Fibroblast of mammary gland (primary cell): Measurements from ENCODE around the gene LAMP5.

Experiments used
- DNase-seq: peaks from one replicate; pipeline ENCODE4 v3.0.0-alpha.2; 2010; ENCODE audit warnings: low read depth
- H3K4me3 ChIP-seq: 2 replicates; pipeline ENCODE4 v1.5.1; 2011; ENCODE audit warnings: low read depth, mild to moderate bottlenecking, low read length, moderate library complexity; ENCODE audit not compliant: control insufficient read depth
- CTCF ChIP-seq: conservative IDR thresholded peaks from 2 replicates; pipeline ENCODE4 v1.5.1; 2011; ENCODE audit warnings: low read depth, low read length, inconsistent platforms; ENCODE audit not compliant: control insufficient read depth, insufficient read depth

Gene LAMP5

DNA sequence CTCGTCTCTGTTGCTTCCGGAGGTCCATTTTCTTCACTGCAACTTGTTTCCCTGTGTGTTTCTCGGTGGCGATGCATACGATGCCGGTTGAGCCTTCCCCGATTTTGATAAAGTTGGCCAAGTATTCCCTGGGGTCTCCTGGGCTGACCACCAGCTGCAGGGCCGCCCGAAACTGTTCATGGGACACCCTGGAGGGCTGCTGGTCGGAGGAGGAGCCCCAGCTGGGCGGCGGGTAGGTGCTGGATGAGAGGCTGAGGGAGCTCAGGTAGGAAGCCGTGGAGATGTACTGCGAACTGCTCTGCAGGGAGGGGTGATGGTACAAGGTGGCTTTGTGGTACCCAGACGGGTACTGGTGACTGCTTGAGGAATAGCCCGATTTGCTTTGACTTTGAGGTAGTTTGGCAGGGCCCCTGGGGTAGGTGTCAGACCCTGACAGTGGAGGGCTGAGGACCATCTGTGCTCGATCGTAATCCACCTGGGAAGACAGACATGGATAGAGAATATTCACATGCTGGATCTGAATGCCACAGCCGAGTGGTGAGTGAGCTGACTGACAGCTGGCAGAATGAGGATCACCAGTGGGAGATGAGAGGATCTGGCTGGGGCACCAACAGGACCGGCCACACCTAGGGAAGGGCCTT lies 51.6 kb downstream of the LAMP5 start:
- no peak for DNase-seq
- no peak for TF ChIP-seq CTCF
- H3K4me3 ChIP-seq: no peak overlapping the region

DNA sequence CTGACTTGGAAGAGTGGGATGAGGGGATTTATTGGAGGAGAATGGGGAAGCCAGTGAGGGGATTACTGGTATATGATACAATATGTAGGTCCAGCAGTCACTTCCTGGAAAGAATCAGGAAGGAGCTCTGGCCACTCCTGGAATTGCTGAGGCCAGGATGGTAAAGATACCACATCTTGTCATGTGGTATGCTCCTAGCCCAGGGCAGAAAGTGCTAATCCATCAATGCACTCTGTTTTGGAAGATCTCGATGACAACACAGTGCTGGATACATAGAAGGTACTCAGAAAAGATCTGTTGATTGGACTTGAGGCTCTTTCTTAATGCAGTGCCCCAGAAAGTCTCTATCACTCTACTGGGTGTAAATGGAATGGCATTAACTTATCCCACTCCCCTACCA lies 52.6 kb downstream of the LAMP5 start:
- H3K4me3 ChIP-seq: no peak overlapping the region
- TF ChIP-seq CTCF: no peak
- no peak for DNase-seq

- no peak for DNase-seq
- no peak for TF ChIP-seq CTCF
- no peak overlapping the region for H3K4me3 ChIP-seq
Measured at GRCh38 chr20:9570612-9571011, 56.2 kb downstream of the LAMP5 start.

DNA sequence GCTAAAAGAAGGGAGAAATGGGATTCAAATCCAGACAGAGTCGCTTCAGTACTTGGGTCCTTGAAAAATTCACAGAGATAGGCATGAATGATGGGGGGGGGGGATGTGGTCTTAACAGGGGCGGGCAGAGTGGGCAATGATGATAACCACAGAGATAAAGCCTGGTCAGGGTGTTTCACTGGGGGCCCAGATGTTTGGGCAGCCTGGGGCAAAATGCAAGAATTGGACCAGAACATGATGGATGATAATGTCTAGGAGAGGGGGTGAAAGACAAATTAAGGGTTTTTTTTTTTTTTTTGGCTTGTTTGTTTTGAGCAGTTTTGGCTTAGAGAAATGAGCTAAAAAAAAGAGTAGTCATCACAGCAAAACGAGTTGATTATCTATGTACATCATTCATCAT lies 57.4 kb downstream of the LAMP5 start:
- DNase-seq: no peak
- H3K4me3 ChIP-seq: no peak overlapping the region
- TF ChIP-seq CTCF: no peak

DNA sequence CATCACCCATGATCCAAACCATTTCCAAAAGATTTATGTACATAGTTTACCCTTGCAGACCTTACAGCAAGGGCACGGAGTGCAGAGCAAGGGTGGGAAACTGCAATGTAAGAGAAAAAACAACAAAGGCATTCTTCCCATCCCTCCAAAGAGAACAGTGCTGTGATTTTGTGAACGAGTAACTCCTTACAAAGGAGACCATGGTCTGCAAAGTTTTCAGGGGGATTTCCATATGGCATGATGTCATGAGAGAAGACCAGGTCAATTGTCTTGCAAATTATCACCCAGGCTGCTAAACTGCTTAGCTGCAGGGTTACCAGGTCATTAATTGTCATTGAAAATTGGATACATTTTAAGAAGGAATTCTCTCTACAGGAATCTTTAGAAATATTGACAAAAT lies 58.3 kb downstream of the LAMP5 start:
- no peak for TF ChIP-seq CTCF

GRCh38 chr20:9573335-9574151 lies 59.2 kb downstream of the LAMP5 start:
- TF ChIP-seq CTCF: no peak
- DNase-seq: no peak
- no peak overlapping the region for H3K4me3 ChIP-seq

More for the DNA sequence above, 58.3 kb downstream of the LAMP5 start:
- H3K4me3 ChIP-seq: no peak overlapping the region
- no peak for DNase-seq

DNA sequence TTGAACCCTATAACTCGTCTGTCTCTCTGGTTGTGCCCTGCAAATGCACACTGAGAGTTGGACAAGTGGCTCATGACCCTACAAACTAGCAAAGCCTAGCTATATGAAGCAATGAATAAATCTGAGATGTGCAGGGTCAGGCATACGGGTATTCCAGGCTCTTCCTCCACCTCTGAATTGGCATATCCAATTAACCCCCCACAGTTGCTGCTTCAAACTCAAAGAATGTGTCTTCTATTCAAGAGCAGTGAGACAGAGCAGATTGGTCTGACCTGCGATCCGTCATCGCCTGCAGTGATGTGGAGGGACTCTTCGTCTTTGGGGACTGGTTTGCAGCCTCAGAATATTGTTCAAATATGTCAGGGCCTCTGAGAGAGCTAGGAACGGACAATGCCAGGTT lies 59.8 kb downstream of the LAMP5 start:
- TF ChIP-seq CTCF: no peak
- H3K4me3 ChIP-seq: no peak overlapping the region
- no peak for DNase-seq
